ENCODE measurements around the gene ERO1B. TPM values are rescaled to one million over a fixed set of nuclear protein-coding genes. Genes with fewer than 3 reads are reported as not detected.
A peak's percentile ranks its signal among the peaks of the same experiment; 100 is the strongest.

Gene ERO1B
- total RNA-seq, 4 donors from 2014 or later = 7.7 to 14.8 (median 10.9) TPM

- ATAC-seq (ENCODE audit: low FRiP score) = no peak
- no peak for DNase-seq (ENCODE audit: low spot score)
- no peak for TF ChIP-seq CTCF (IDR thresholded peaks at IDR 0.05)
These were observed 5.6 kb upstream of the ERO1B start for GRCh38 chr1:236287356-236287755.

GRCh38 chr1:236284291-236284721 is 2.5 kb upstream of the ERO1B start:
- DNase-seq (ENCODE audit: low spot score) (no peak), ATAC-seq (ENCODE audit: low FRiP score) (no peak)
- TF ChIP-seq CTCF (IDR thresholded peaks at IDR 0.05) = no peak

GRCh38 chr1:236282719-236283118 is 961 bp upstream of the ERO1B start:
- DNase-seq (ENCODE audit: low spot score) = no peak
- no peak for TF ChIP-seq CTCF (IDR thresholded peaks at IDR 0.05)
- ATAC-seq (ENCODE audit: low FRiP score) = no peak

GRCh38 chr1:236282425-236282716 is 613 bp upstream of the ERO1B start:
- no peak for DNase-seq (ENCODE audit: low spot score)
- ATAC-seq (ENCODE audit: low FRiP score) = peak; percentile 2
- TF ChIP-seq CTCF (IDR thresholded peaks at IDR 0.05) = no peak

GRCh38 chr1:236281198-236281653 is 532 bp downstream of the ERO1B start:
- TF ChIP-seq CTCF (IDR thresholded peaks at IDR 0.05) = no peak
- ATAC-seq (ENCODE audit: low FRiP score) (peak; percentile 53), DNase-seq (ENCODE audit: low spot score) (no peak)

- no peak for TF ChIP-seq CTCF (IDR thresholded peaks at IDR 0.05)
- ATAC-seq (ENCODE audit: low FRiP score) = no peak
- DNase-seq (ENCODE audit: low spot score) = no peak
These were observed 1.1 kb downstream of the ERO1B start for GRCh38 chr1:236280438-236281197.

- TF ChIP-seq CTCF (IDR thresholded peaks at IDR 0.05) = no peak
- no peak for ATAC-seq (ENCODE audit: low FRiP score)
- DNase-seq (ENCODE audit: low spot score) = no peak
These were observed 6.2 kb downstream of the ERO1B start for GRCh38 chr1:236275586-236275985.

All from omental fat pad (tissue), 4 donors.